Measurements from ENCODE around the gene SORL1. TPM values are rescaled to one million over a fixed set of nuclear protein-coding genes. Genes with fewer than 3 reads are reported as not detected.

The SORL1 gene
- total and polyA plus RNA-seq, 2 donors from 2014 or later = 15.2 to 74.2 TPM

DNA sequence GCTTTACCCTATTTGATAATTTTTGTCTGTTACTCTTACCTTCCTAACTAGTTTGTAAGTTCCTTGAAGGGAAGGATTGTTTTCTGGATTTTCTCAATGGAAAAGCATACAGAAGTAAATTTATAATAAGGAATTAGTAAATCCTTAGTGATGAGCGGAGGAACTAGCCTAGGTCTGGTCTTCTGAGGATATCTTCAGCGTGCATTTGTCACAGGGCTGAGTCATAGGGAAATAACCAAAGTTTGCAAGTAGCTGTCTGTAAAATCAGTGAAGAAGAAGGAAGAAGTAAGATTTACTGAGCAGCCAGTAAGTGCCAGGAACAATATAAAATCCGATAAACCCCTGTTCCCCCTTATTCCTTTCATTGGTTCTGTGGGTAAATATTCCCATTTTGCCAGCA lies 163.4 kb downstream of the SORL1 start:
- Histone ChIP-seq H3K4me3 (ENCODE audit: low read length in 3 of 3) (no peak overlapping the region), H3K36me3 (ENCODE audit: control insufficient read depth in 2 of 3, insufficient read depth in 3 of 3, low read length in 3 of 3) (peaks cover 0 to 20% (median 8%) of the 10 kb centered on the region in 3 donors), H3K4me1 (ENCODE audit: control insufficient read depth in 2 of 3, insufficient read depth in 2 of 3, low read depth in 1 of 3, low read length in 3 of 3) (no peaks in the 10 kb centered on the region), H3K27me3 (ENCODE audit: control insufficient read depth, insufficient read depth, low read length) (no peaks in the 10 kb centered on the region), H3K9me3 (ENCODE audit: control insufficient read depth in 2 of 3, insufficient read depth in 1 of 3, low read length in 3 of 3) (no peaks in the 10 kb centered on the region), H3K27ac (ENCODE audit: low read depth in 2 of 2, low read length in 2 of 2) (no peak overlapping the region), H3K9ac (ENCODE audit: low read length in 3 of 3) (no peak overlapping the region)
- DNase-seq (no peak), FAIRE-seq (no peak)
- TF ChIP-seq, protein P1, sequence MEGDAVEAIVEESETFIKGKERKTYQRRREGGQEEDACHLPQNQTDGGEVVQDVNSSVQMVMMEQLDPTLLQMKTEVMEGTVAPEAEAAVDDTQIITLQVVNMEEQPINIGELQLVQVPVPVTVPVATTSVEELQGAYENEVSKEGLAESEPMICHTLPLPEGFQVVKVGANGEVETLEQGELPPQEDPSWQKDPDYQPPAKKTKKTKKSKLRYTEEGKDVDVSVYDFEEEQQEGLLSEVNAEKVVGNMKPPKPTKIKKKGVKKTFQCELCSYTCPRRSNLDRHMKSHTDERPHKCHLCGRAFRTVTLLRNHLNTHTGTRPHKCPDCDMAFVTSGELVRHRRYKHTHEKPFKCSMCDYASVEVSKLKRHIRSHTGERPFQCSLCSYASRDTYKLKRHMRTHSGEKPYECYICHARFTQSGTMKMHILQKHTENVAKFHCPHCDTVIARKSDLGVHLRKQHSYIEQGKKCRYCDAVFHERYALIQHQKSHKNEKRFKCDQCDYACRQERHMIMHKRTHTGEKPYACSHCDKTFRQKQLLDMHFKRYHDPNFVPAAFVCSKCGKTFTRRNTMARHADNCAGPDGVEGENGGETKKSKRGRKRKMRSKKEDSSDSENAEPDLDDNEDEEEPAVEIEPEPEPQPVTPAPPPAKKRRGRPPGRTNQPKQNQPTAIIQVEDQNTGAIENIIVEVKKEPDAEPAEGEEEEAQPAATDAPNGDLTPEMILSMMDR (IDR thresholded peaks at IDR 0.05; ENCODE audit: borderline replicate concordance, extremely low read depth, insufficient read depth) = no peak
- intact Hi-C loops (cut with DNase I) = no loop called here

DNA sequence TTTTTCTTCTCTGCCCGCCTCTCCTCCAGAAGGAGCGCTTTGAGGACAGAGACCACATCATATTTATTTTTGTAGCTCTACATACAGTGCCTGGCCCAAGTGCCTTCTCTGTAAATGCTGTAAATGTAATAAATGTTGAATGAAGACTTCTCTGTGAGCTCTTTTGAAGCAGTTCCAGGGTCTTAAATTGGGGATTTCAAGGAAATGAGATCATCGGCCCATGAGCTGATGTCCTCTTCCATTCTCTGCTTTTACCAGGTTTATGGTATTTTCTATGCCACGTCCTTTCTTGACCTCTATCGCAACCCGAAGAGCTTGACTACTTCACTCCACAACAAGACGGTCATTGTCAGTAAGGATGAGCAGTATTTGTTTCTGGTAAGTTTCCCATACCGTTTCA lies 166.4 kb downstream of the SORL1 start:
- H3K9me3 ChIP-seq (ENCODE audit: control insufficient read depth in 2 of 3, insufficient read depth in 1 of 3, low read length in 3 of 3) = no peaks in the 10 kb centered on the region
- TF ChIP-seq, protein P1 (IDR thresholded peaks at IDR 0.05; ENCODE audit: borderline replicate concordance, extremely low read depth, insufficient read depth) = no peak
- DNase-seq = no peak
- no peak overlapping the region for H3K9ac ChIP-seq (ENCODE audit: low read length in 3 of 3)
- no peak overlapping the region for H3K27ac ChIP-seq (ENCODE audit: low read depth in 2 of 2, low read length in 2 of 2)
- H3K4me3 ChIP-seq (ENCODE audit: low read length in 3 of 3) = no peak overlapping the region
- peaks cover 0 to 26% (median 12%) of the 10 kb centered on the region in 3 donors for H3K36me3 ChIP-seq (ENCODE audit: control insufficient read depth in 2 of 3, insufficient read depth in 3 of 3, low read length in 3 of 3)
- no peaks in the 10 kb centered on the region for H3K4me1 ChIP-seq (ENCODE audit: control insufficient read depth in 2 of 3, insufficient read depth in 2 of 3, low read depth in 1 of 3, low read length in 3 of 3)
- H3K27me3 ChIP-seq (ENCODE audit: control insufficient read depth, insufficient read depth, low read length) = no peaks in the 10 kb centered on the region
- no peak for FAIRE-seq
- intact Hi-C loops (cut with DNase I) = no loop called here

DNA sequence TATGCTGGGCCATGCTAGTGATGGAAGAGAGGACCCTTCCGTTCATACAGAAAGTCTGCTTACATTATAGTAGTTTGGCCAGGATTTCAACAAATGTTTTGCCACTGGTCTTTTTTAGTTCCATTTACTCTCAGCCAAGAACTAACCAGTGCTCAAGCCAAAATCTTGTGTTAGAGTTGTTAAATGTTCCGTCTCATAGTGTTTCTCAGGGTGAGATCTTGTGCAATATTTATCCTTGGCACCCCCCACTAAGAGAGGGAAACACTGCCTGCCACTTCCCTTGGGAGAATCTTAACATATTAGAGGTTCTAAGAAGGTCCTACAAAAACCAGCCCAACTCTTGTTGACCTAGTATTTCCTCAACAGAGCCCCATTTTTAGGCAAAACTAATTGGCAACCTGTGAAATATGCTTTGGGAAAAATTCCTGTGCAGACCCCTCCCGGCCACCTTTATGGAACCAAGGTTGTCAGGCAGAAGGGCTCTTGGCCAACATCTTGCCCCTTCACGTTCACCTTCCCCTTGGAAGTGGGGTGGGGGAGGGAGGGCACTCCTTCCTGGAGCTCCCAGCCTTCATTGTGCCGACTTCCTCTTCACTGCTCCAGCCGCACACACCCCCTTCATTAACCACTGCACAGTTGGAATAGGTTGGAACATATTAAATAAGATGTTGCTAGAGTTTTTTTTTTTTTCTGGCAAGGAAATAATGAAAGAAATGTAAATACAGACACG lies 173.8 kb downstream of the SORL1 start:
- peaks cover 0 to 9% (median 7%) of the 10 kb centered on the region in 3 donors for H3K36me3 ChIP-seq (ENCODE audit: control insufficient read depth in 2 of 3, insufficient read depth in 3 of 3, low read length in 3 of 3)
- FAIRE-seq (no peak), DNase-seq (no peak)
- TF ChIP-seq, protein P1 (IDR thresholded peaks at IDR 0.05; ENCODE audit: borderline replicate concordance, extremely low read depth, insufficient read depth) = no peak
- no peak overlapping the region for H3K27ac ChIP-seq (ENCODE audit: low read depth in 2 of 2, low read length in 2 of 2)
- intact Hi-C loops (cut with DNase I) = no loop called here
- no peaks in the 10 kb centered on the region for H3K27me3 ChIP-seq (ENCODE audit: control insufficient read depth, insufficient read depth, low read length)
- no peaks in the 10 kb centered on the region for H3K9me3 ChIP-seq (ENCODE audit: control insufficient read depth in 2 of 3, insufficient read depth in 1 of 3, low read length in 3 of 3)
- H3K4me3 ChIP-seq (ENCODE audit: low read length in 3 of 3) = no peak overlapping the region
- H3K9ac ChIP-seq (ENCODE audit: low read length in 3 of 3) = no peak overlapping the region
- H3K4me1 ChIP-seq (ENCODE audit: control insufficient read depth in 2 of 3, insufficient read depth in 2 of 3, low read depth in 1 of 3, low read length in 3 of 3) = no peaks in the 10 kb centered on the region
